ENCODE data around the gene RNF187.

RNF187 gene

GRCh38 chr1:228511546-228512445 lies 24.6 kb downstream of the RNF187 start:
- DNase-seq = no peak

GRCh38 chr1:228512781-228513198 lies 25.6 kb downstream of the RNF187 start:
- DNase-seq = no peak

GRCh38 chr1:228513236-228513900 lies 26.2 kb downstream of the RNF187 start:
- DNase-seq = no peak

GRCh38 chr1:228514421-228514820 lies 27.2 kb downstream of the RNF187 start:
- DNase-seq = no peak

- no peak for DNase-seq
Observed at GRCh38 chr1:228515200-228515834, 28.1 kb downstream of the RNF187 start.

GRCh38 chr1:228517655-228518054 lies 30.5 kb downstream of the RNF187 start:
- DNase-seq = no peak

GRCh38 chr1:228527596-228527995 lies 40.4 kb downstream of the RNF187 start:
- no peak for DNase-seq

GRCh38 chr1:228528612-228529011 lies 41.4 kb downstream of the RNF187 start:
- no peak for DNase-seq

GRCh38 chr1:228530086-228530758 lies 43.0 kb downstream of the RNF187 start:
- no peak for DNase-seq

- DNase-seq = no peak
Observed at GRCh38 chr1:228530951-228531731, 44.0 kb downstream of the RNF187 start.

- no peak for DNase-seq
Observed at GRCh38 chr1:228538831-228539230, 51.6 kb downstream of the RNF187 start.

- no peak for DNase-seq
Observed at GRCh38 chr1:228540161-228540917, 53.2 kb downstream of the RNF187 start.

- DNase-seq = no peak
Observed at GRCh38 chr1:228541725-228542124, 54.5 kb downstream of the RNF187 start.

- DNase-seq = no peak
Observed at GRCh38 chr1:228542376-228542775, 55.2 kb downstream of the RNF187 start.

GRCh38 chr1:228542981-228543380 lies 55.8 kb downstream of the RNF187 start:
- DNase-seq = no peak

- DNase-seq = no peak
Observed at GRCh38 chr1:228543396-228543795, 56.2 kb downstream of the RNF187 start.

- no peak for DNase-seq
Observed at GRCh38 chr1:228544021-228544850, 57.1 kb downstream of the RNF187 start.

- no peak for DNase-seq
Observed at GRCh38 chr1:228544921-228545591, 57.9 kb downstream of the RNF187 start.
